Gastroesophageal sphincter (tissue), 4 donors: ENCODE data around the gene CHGA. TPM values are rescaled to one million over a fixed set of nuclear protein-coding genes. Genes with fewer than 3 reads are reported as not detected.

Experiments
- ATAC-seq: fragments of 150-250 bp; one replicate; pipeline ENCODE4 v1.9.1; 2016; ENCODE audit warnings: mild to moderate bottlenecking, moderate library complexity
- H3K27ac ChIP-seq, 4 donors: fragments of 200-600 bp; sonication (generic) in 3 of 4; 1 replicate in 3 of 4; 2 replicates in 1 of 4; pipeline ENCODE4 v1.5.1; 2016 to 2019
- H3K27me3 ChIP-seq: fragments of 200-600 bp; sonication (generic); one replicate; pipeline ENCODE4 v1.5.1; 2019
- H3K36me3 ChIP-seq, 2 donors: fragments of 200-600 bp; sonication (generic); one replicate each; pipeline ENCODE4 v1.5.1; 2019; ENCODE audit warnings: control low read depth in 1 of 2
- H3K4me1 ChIP-seq, 3 donors: fragments of 200-600 bp; sonication (generic); 1 replicate in 2 of 3; 2 replicates in 1 of 3; pipeline ENCODE4 v1.5.1; 2016 to 2019; ENCODE audit warnings: control low read depth in 2 of 3
- H3K4me3 ChIP-seq, 2 donors: fragments of 200-600 bp; sonication (generic); one replicate each; pipeline ENCODE4 v1.5.1; 2019; ENCODE audit warnings: mild to moderate bottlenecking in 1 of 2, moderate library complexity in 1 of 2
- H3K9me3 ChIP-seq, 3 donors: fragments of 200-600 bp; sonication (generic); one replicate each; pipeline ENCODE4 v1.5.1; 2017 to 2019; ENCODE audit warnings: control low read depth in 2 of 3
- CTCF ChIP-seq, 4 experiments: fragments of 200-600 bp in 2 of 4; fragments of 450-650 bp in 2 of 4; sonication (generic) in 1 of 4; IDR thresholded peaks; one replicate each; pipeline ENCODE4 v1.5.1; 2017 to 2019; ENCODE audit warnings: antibody characterized with exemption in 4 of 4, mild to moderate bottlenecking in 2 of 4, moderate library complexity in 2 of 4
- EP300 ChIP-seq: sonication (generic); formaldehyde crosslinking; IDR thresholded peaks from one replicate; pipeline ENCODE4 v1.6.1; 2017; ENCODE audit warnings: antibody characterized with exemption, mild to moderate bottlenecking
- POLR2A ChIP-seq, 2 donors: fragments of 450-650 bp; IDR thresholded peaks; one replicate each; pipeline ENCODE4 v1.6.1; 2017; ENCODE audit warnings: antibody characterized with exemption in 2 of 2, mild to moderate bottlenecking in 2 of 2, moderate library complexity in 1 of 2
- POLR2AphosphoS5 ChIP-seq: sonication (generic); formaldehyde crosslinking; IDR thresholded peaks from one replicate; pipeline ENCODE4 v1.6.1; 2017; ENCODE audit warnings: antibody characterized with exemption
- WGBS, 2 donors: methylation state at CpG; one replicate each; pipeline ENCODE4 v1.1.5; 2018; ENCODE audit warnings: low coverage in 1 of 2; 5-methylcytosine and 5-hydroxymethylcytosine counted together
- total RNA-seq, 4 donors: library from RNA; depleted of rRNA; stranded (reverse); fragments of >200 nt; gene quantifications; one replicate each; pipeline ENCODE4 v1.1.0, GENCODE V29; 2016

CHGA gene
- total RNA-seq, 4 donors from 2014 or later: 1.8 TPM; not detected in 1

- Histone ChIP-seq H3K27ac (no peak overlapping the region), H3K4me3 (no peak overlapping the region), H3K9me3 (no peaks in the 10 kb centered on the region), H3K4me1 (no peaks in the 10 kb centered on the region), H3K27me3 (no peaks in the 10 kb centered on the region), H3K36me3 (peaks cover 0 to 71% of the 10 kb centered on the region in 2 donors)
- ATAC-seq: no peak
- no peak for TF ChIP-seq POLR2AphosphoS5
- TF ChIP-seq EP300: no peak
- no peak for TF ChIP-seq CTCF (IDR thresholded peaks at IDR 0.05)
- TF ChIP-seq POLR2A (IDR thresholded peaks at IDR 0.05): no peak
- WGBS, 2 donors: 85 to 90% methylated on average over 8 to 9 of the region's 16 CpGs
These were observed 14.3 kb downstream of the CHGA start for GRCh38 chr14:92937051-92937937.

- H3K27ac ChIP-seq: no peak overlapping the region
- no peaks in the 10 kb centered on the region for H3K9me3 ChIP-seq
- no peak for TF ChIP-seq POLR2A (IDR thresholded peaks at IDR 0.05)
- TF ChIP-seq CTCF (IDR thresholded peaks at IDR 0.05): no peak
- TF ChIP-seq EP300: no peak
- no peak for TF ChIP-seq POLR2AphosphoS5
- WGBS, 2 donors: no CpG with 5 or more reads among the region's 9 CpGs
- no peak for ATAC-seq
- H3K27me3 ChIP-seq: no peaks in the 10 kb centered on the region
- no peaks in the 10 kb centered on the region for H3K4me1 ChIP-seq
- no peak overlapping the region for H3K4me3 ChIP-seq
- H3K36me3 ChIP-seq: peaks cover 0 to 82% of the 10 kb centered on the region in 2 donors
These were observed 15.4 kb downstream of the CHGA start for GRCh38 chr14:92938235-92938875.

GRCh38 chr14:92938890-92939671 is 16.1 kb downstream of the CHGA start:
- no peak for ATAC-seq
- H3K9me3 ChIP-seq: no peaks in the 10 kb centered on the region
- WGBS, 2 donors: 80% methylated on average over 3 of the region's 27 CpGs; no CpG with 5 or more reads in 1 of the 2 donors
- H3K36me3 ChIP-seq: peaks cover 0 to 89% of the 10 kb centered on the region in 2 donors
- H3K27me3 ChIP-seq: no peaks in the 10 kb centered on the region
- no peaks in the 10 kb centered on the region for H3K4me1 ChIP-seq
- no peak overlapping the region for H3K4me3 ChIP-seq
- H3K27ac ChIP-seq: no peak overlapping the region
- TF ChIP-seq CTCF (IDR thresholded peaks at IDR 0.05): no peak
- no peak for TF ChIP-seq POLR2AphosphoS5
- no peak for TF ChIP-seq POLR2A (IDR thresholded peaks at IDR 0.05)
- no peak for TF ChIP-seq EP300

GRCh38 chr14:92939699-92940098 is 16.7 kb downstream of the CHGA start:
- Histone ChIP-seq H3K4me3 (no peak overlapping the region), H3K27me3 (no peaks in the 10 kb centered on the region), H3K4me1 (no peaks in the 10 kb centered on the region), H3K9me3 (no peaks in the 10 kb centered on the region), H3K36me3 (peaks cover 0 to 95% of the 10 kb centered on the region in 2 donors), H3K27ac (no peak overlapping the region)
- 77 to 90% methylated on average over 8 to 9 of the region's 12 CpGs for WGBS, 2 donors
- no peak for ATAC-seq
- no peak for TF ChIP-seq POLR2AphosphoS5
- no peak for TF ChIP-seq POLR2A (IDR thresholded peaks at IDR 0.05)
- TF ChIP-seq CTCF (IDR thresholded peaks at IDR 0.05): no peak
- TF ChIP-seq EP300: no peak
